Measurements from ENCODE around the gene BUB1B.

The BUB1B gene

DNA sequence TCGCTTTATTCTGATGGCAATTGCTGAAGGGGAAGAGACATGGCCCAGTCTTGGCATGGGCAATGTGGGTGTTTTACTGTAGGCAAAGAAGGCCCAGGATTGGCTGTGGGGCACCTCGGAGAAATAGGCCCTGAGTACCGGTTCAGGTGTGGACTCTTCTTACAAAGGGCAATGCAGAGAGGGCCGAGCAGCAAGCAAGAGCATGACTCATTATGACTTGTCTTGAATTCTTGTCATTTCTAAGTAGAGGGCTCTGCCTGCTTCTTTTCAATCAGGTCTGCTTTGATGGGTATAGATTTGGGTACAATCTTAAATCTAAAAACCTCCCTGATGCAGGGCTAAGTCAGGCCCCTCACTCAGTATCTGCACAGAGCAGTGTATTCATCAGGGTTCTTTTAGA lies 14.8 kb upstream of the BUB1B start:
- Histone ChIP-seq H3K27me3 (ENCODE audit: insufficient read depth, low read length, poor library complexity) (no peaks in the 10 kb centered on the region), H3K4me2 (ENCODE audit: insufficient read depth, low read length) (no peak overlapping the region), H3K36me3 (ENCODE audit: insufficient read depth, low read length) (no peaks in the 10 kb centered on the region), H3K27ac (ENCODE audit: low read length) (no peak overlapping the region), H3K9me3 (ENCODE audit: insufficient read depth, low read length, severe bottlenecking) (no peaks in the 10 kb centered on the region), H4K20me1 (ENCODE audit: insufficient read depth, low read length) (no peaks in the 10 kb centered on the region), H3K9ac (ENCODE audit: low read depth, low read length) (no peak overlapping the region), H3K79me2 (ENCODE audit: insufficient read depth, low read length) (no peaks in the 10 kb centered on the region), H3K4me3 (ENCODE audit: low read depth in 1 of 2, low read length in 2 of 2) (no peak overlapping the region), H3K4me1 (ENCODE audit: insufficient read depth, low read length) (no peaks in the 10 kb centered on the region), H2AFZ (ENCODE audit: low read depth, low read length) (no peak overlapping the region)
- no peak for ATAC-seq (ENCODE audit: insufficient read depth, low read depth)
- no peak for DNase-seq
- no peak for TF ChIP-seq EZH2 (IDR thresholded peaks at IDR 0.05; ENCODE audit: borderline replicate concordance, low read depth, low read length, severe bottlenecking)
- TF ChIP-seq, protein P1, sequence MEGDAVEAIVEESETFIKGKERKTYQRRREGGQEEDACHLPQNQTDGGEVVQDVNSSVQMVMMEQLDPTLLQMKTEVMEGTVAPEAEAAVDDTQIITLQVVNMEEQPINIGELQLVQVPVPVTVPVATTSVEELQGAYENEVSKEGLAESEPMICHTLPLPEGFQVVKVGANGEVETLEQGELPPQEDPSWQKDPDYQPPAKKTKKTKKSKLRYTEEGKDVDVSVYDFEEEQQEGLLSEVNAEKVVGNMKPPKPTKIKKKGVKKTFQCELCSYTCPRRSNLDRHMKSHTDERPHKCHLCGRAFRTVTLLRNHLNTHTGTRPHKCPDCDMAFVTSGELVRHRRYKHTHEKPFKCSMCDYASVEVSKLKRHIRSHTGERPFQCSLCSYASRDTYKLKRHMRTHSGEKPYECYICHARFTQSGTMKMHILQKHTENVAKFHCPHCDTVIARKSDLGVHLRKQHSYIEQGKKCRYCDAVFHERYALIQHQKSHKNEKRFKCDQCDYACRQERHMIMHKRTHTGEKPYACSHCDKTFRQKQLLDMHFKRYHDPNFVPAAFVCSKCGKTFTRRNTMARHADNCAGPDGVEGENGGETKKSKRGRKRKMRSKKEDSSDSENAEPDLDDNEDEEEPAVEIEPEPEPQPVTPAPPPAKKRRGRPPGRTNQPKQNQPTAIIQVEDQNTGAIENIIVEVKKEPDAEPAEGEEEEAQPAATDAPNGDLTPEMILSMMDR (IDR thresholded peaks at IDR 0.05; ENCODE audit: borderline replicate concordance, extremely low read depth, low read length, poor library complexity, severe bottlenecking): no peak

DNA sequence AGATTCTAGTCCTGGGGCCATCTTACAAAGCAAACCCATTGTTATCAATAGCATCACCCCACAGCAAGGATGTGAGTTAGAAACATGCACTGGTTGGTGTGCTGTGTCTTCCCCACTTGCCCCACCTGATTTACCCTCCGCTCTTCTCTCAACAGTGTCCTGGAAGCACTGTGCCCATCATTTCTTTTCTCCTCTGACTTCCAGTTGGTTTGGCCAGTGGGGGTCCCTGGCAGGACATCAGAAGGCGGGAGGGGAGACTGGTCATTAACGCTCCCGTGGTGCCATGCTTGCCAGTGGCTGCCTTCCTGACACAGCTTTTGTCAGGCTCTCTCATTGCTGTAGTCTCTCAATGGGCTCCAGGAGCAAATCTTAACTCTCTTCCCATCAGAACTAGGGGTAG lies 11.5 kb upstream of the BUB1B start:
- H3K4me1 ChIP-seq (ENCODE audit: insufficient read depth, low read length): no peaks in the 10 kb centered on the region
- no peak overlapping the region for H3K27ac ChIP-seq (ENCODE audit: low read length)
- no peaks in the 10 kb centered on the region for H3K9me3 ChIP-seq (ENCODE audit: insufficient read depth, low read length, severe bottlenecking)
- no peak overlapping the region for H3K9ac ChIP-seq (ENCODE audit: low read depth, low read length)
- no peak overlapping the region for H2AFZ ChIP-seq (ENCODE audit: low read depth, low read length)
- H3K27me3 ChIP-seq (ENCODE audit: insufficient read depth, low read length, poor library complexity): no peaks in the 10 kb centered on the region
- no peaks in the 10 kb centered on the region for H4K20me1 ChIP-seq (ENCODE audit: insufficient read depth, low read length)
- no peak overlapping the region for H3K4me3 ChIP-seq (ENCODE audit: low read depth in 1 of 2, low read length in 2 of 2)
- TF ChIP-seq, protein P1 (IDR thresholded peaks at IDR 0.05; ENCODE audit: borderline replicate concordance, extremely low read depth, low read length, poor library complexity, severe bottlenecking): no peak
- TF ChIP-seq EZH2 (IDR thresholded peaks at IDR 0.05; ENCODE audit: borderline replicate concordance, low read depth, low read length, severe bottlenecking): no peak
- no peaks in the 10 kb centered on the region for H3K36me3 ChIP-seq (ENCODE audit: insufficient read depth, low read length)
- no peaks in the 10 kb centered on the region for H3K79me2 ChIP-seq (ENCODE audit: insufficient read depth, low read length)
- no peak overlapping the region for H3K4me2 ChIP-seq (ENCODE audit: insufficient read depth, low read length)
- ATAC-seq (ENCODE audit: insufficient read depth, low read depth) (no peak), DNase-seq (no peak)

DNA sequence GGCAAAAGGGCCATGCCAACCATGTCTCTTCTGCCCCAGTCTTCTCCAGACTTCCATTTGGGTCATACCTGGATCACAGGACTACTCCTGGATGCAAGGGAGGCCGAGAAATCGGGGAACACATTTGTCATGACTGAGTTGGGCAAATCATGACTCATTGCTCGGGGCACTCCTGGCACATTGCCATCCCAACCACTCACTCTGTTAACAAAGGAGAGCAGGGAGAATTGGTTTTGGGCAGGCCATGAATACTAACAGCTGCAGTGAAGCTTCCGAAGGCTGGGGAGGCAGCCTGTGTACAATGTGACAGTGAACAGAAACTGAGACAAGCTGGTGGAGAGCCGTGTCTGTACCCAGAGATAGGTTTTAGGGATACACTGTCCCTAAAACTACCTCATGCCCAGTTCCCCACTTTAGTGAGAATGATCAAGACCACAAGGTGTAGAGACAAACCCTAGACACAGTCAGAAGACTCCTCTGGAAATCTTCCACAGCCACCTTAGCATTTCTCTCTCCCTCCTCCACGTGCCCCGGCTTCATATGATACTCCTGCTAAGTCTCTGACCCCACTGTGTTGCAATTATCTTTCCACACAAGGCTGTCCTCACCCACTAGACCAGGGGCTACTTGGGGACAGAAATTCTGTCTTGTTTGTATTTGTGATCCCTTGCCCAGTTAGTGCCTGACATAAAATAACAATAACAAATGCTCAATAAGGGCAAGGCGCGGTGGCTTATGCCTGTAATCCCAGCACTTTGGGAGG lies 10.5 kb upstream of the BUB1B start:
- no peak overlapping the region for H3K9ac ChIP-seq (ENCODE audit: low read depth, low read length)
- no peaks in the 10 kb centered on the region for H3K36me3 ChIP-seq (ENCODE audit: insufficient read depth, low read length)
- no peak for DNase-seq
- H3K27me3 ChIP-seq (ENCODE audit: insufficient read depth, low read length, poor library complexity): no peaks in the 10 kb centered on the region
- no peak overlapping the region for H3K4me3 ChIP-seq (ENCODE audit: low read depth in 1 of 2, low read length in 2 of 2)
- ATAC-seq (ENCODE audit: insufficient read depth, low read depth): no peak
- H3K4me2 ChIP-seq (ENCODE audit: insufficient read depth, low read length): no peak overlapping the region
- H4K20me1 ChIP-seq (ENCODE audit: insufficient read depth, low read length): no peaks in the 10 kb centered on the region
- H3K9me3 ChIP-seq (ENCODE audit: insufficient read depth, low read length, severe bottlenecking): no peaks in the 10 kb centered on the region
- no peaks in the 10 kb centered on the region for H3K4me1 ChIP-seq (ENCODE audit: insufficient read depth, low read length)
- H3K79me2 ChIP-seq (ENCODE audit: insufficient read depth, low read length): no peaks in the 10 kb centered on the region
- TF ChIP-seq, protein P1 (IDR thresholded peaks at IDR 0.05; ENCODE audit: borderline replicate concordance, extremely low read depth, low read length, poor library complexity, severe bottlenecking): no peak
- TF ChIP-seq EZH2 (IDR thresholded peaks at IDR 0.05; ENCODE audit: borderline replicate concordance, low read depth, low read length, severe bottlenecking): no peak
- H2AFZ ChIP-seq (ENCODE audit: low read depth, low read length): no peak overlapping the region
- H3K27ac ChIP-seq (ENCODE audit: low read length): no peak overlapping the region
